Measurements from ENCODE around the gene COPB1. TPM values are rescaled to one million over a fixed set of nuclear protein-coding genes. Genes with fewer than 3 reads are reported as not detected.

The COPB1 gene
- polyA plus RNA-seq, 1 of the 3 experiments (the other 2 are of a cell fraction) = 81.0 TPM

GRCh38 chr11:14543260-14543659, 43.6 kb upstream of the COPB1 start:
- Histone ChIP-seq H2AFZ (ENCODE audit: low read depth) (no peak overlapping the region), H3K36me3 (replicated peaks in 1 of 2; ENCODE audit: control insufficient read depth in 1 of 2, insufficient read depth in 2 of 2, low read length in 1 of 2) (no peaks in the 10 kb centered on the region), H3K9me3 (no peaks in the 10 kb centered on the region), H3K4me1 (ENCODE audit: control insufficient read depth in 1 of 2, insufficient read depth in 2 of 2, low read depth in 1 of 2, low read length in 1 of 2) (peaks cover 0 to 5% of the 10 kb centered on the region in 2 experiments; a peak in 1 of 4 replicates), H3K4me3 (ENCODE audit: low read depth in 2 of 2, low read length in 1 of 2) (no peak overlapping the region), H3K9ac (no peak overlapping the region), H3K27me3 (ENCODE audit: insufficient read depth) (no peaks in the 10 kb centered on the region), H3K9me2 (no peaks in the 10 kb centered on the region), H3K4me2 (no peak overlapping the region), H3F3A (replicated peaks; ENCODE audit: insufficient read depth) (no peaks in the 10 kb centered on the region), H3K79me2 (ENCODE audit: insufficient read depth) (no peaks in the 10 kb centered on the region), H3K27ac (ENCODE audit: low read depth in 2 of 2, low read length in 1 of 2) (no peak overlapping the region), H4K20me1 (ENCODE audit: insufficient read depth) (no peaks in the 10 kb centered on the region)
- WGBS (ENCODE audit: low lambda C conversion rate) = 69% methylated on average over 1 of the region's 1 CpG
- DNase-seq = no peak
- no peak for TF ChIP-seq SMC3 (IDR thresholded peaks at IDR 0.05; ENCODE audit: low read depth, low read length)
- TF ChIP-seq MAX (IDR thresholded peaks at IDR 0.05; ENCODE audit: low read depth) = no peak
- TF ChIP-seq REST (IDR thresholded peaks at IDR 0.05; ENCODE audit: low read depth, low read length) = no peak
- no peak for TF ChIP-seq TAF1 (IDR thresholded peaks at IDR 0.05; ENCODE audit: borderline replicate concordance, low read depth, low read length)
- no peak for TF ChIP-seq IRF3 (IDR thresholded peaks at IDR 0.05; ENCODE audit: low read depth, low read length)
- TF ChIP-seq JUND (IDR thresholded peaks at IDR 0.05) = no peak
- TF ChIP-seq GATA2 (CRISPR knock-in tag; IDR thresholded peaks at IDR 0.05) = no peak
- no peak for TF ChIP-seq EP300 (IDR thresholded peaks at IDR 0.05; ENCODE audit: borderline replicate concordance in 1 of 2, low read depth in 1 of 2, low read length in 1 of 2)
- no peak for TF ChIP-seq RXRA (IDR thresholded peaks at IDR 0.05; ENCODE audit: borderline replicate concordance, low read depth)
- no peak for TF ChIP-seq FOXJ3 (CRISPR knock-in tag; IDR thresholded peaks at IDR 0.05)
- no peak for TF ChIP-seq USF1 (IDR thresholded peaks at IDR 0.05; ENCODE audit: borderline replicate concordance, low read depth)
- ChIA-PET CTCF (interaction anchor here (3.8 kb wide), 1 partner anchor 364 kb away, joined by 26 read pairs; no protein-coding TSS in a partner anchor), POLR2A (no interaction called here)

- no peaks in the 10 kb centered on the region for H3F3A ChIP-seq (replicated peaks; ENCODE audit: insufficient read depth)
- no peaks in the 10 kb centered on the region for H3K9me2 ChIP-seq
- no peak overlapping the region for H2AFZ ChIP-seq (ENCODE audit: low read depth)
- H3K9ac ChIP-seq = no peak overlapping the region
- no peak overlapping the region for H3K4me3 ChIP-seq (ENCODE audit: low read depth in 2 of 2, low read length in 1 of 2)
- no peaks in the 10 kb centered on the region for H3K9me3 ChIP-seq
- TF ChIP-seq FOXJ3 (CRISPR knock-in tag; IDR thresholded peaks at IDR 0.05) (no peak), CHD2 (IDR thresholded peaks at IDR 0.05; ENCODE audit: low read length, partially characterized antibody) (no peak), TCF12 (IDR thresholded peaks at IDR 0.05) (no peak), USF1 (IDR thresholded peaks at IDR 0.05; ENCODE audit: borderline replicate concordance, low read depth) (no peak), GABPA (IDR thresholded peaks at IDR 0.05; ENCODE audit: low read depth) (no peak), IRF3 (IDR thresholded peaks at IDR 0.05; ENCODE audit: low read depth, low read length) (no peak)
- no peaks in the 10 kb centered on the region for H3K36me3 ChIP-seq (replicated peaks in 1 of 2; ENCODE audit: control insufficient read depth in 1 of 2, insufficient read depth in 2 of 2, low read length in 1 of 2)
- CTCF ChIA-PET = interaction anchor here (0.7 to 3.8 kb wide), 3 partner anchors 42 to 365 kb away, joined by 3 to 26 read pairs (median 3); no protein-coding TSS in a partner anchor
- H4K20me1 ChIP-seq (ENCODE audit: insufficient read depth) = no peaks in the 10 kb centered on the region
- peaks cover 0 to 5% of the 10 kb centered on the region in 2 experiments; a peak in 1 of 4 replicates for H3K4me1 ChIP-seq (ENCODE audit: control insufficient read depth in 1 of 2, insufficient read depth in 2 of 2, low read depth in 1 of 2, low read length in 1 of 2)
- no peak overlapping the region for H3K4me2 ChIP-seq
- no peaks in the 10 kb centered on the region for H3K79me2 ChIP-seq (ENCODE audit: insufficient read depth)
- DNase-seq = no peak
- POLR2A ChIA-PET = no interaction called here
- no peaks in the 10 kb centered on the region for H3K27me3 ChIP-seq (ENCODE audit: insufficient read depth)
- no peak overlapping the region for H3K27ac ChIP-seq (ENCODE audit: low read depth in 2 of 2, low read length in 1 of 2)
Measured at GRCh38 chr11:14542324-14542723, 42.7 kb upstream of the COPB1 start.
